Skeletal muscle satellite cell (primary cell): ENCODE data around the gene KCNK15.

ENCODE experiments used
- H3K27me3 ChIP-seq: 2 replicates; pipeline ENCODE4 v1.7.0; 2013; ENCODE audit warnings: low read length; ENCODE audit not compliant: control insufficient read depth, insufficient read depth
- H3K36me3 ChIP-seq: 2 replicates; pipeline ENCODE4 v1.7.0; 2013; ENCODE audit warnings: mild to moderate bottlenecking, control low read depth, low read length; ENCODE audit not compliant: insufficient read depth
- H3K4me1 ChIP-seq: 2 replicates; pipeline ENCODE4 v1.7.0; 2013; ENCODE audit warnings: low read length; ENCODE audit not compliant: control insufficient read depth, insufficient read depth
- H3K4me2 ChIP-seq: 2 replicates; pipeline ENCODE4 v1.7.0; 2013; ENCODE audit warnings: mild to moderate bottlenecking, low read length
- H3K4me3 ChIP-seq: 2 replicates; pipeline ENCODE4 v1.7.0; 2013; ENCODE audit warnings: low read length
- H3K9ac ChIP-seq: 2 replicates; pipeline ENCODE4 v1.7.0; 2013; ENCODE audit warnings: mild to moderate bottlenecking, low read depth, low read length, moderate library complexity
- H3K9me3 ChIP-seq: replicated peaks from 2 replicates; pipeline ENCODE4 v1.7.0; 2013; ENCODE audit warnings: mild to moderate bottlenecking, control low read depth, low read length

Gene KCNK15

DNA sequence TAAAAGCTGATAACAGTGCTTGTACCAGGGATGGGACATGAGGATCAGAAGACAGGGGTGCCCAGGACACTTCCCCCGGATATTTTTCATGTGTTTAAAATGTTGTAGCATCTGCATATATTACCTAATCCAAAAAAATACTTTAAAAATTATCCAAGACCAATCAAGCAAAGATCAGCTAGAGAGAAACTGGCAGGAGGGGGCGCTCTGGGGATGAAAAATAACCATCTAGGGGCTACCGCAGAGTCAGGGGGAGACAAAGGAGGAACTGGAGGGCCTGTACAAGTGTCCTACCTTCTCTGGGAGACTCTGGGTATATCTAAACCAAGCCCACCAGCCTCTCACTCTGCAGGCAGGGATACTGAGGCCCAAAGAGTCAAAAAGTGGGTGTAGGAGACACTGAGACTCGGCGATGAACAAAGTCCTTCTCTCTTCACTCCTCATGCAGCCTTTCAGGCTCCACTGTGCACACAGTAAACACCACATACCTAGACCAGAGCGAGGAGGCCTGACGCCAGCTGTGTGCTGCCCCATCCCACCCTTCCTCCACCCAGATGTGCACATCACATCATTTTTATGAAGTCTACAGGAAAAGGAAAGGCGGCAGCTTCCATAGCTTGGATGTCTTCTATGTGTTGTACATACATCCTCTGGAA lies 54.9 kb downstream of the KCNK15 start:
- Histone ChIP-seq H3K27me3 (peaks cover 71% of the 10 kb centered on the region), H3K4me3 (no peak overlapping the region)

More for the DNA sequence above, 54.9 kb downstream of the KCNK15 start:
- Histone ChIP-seq H3K36me3 (no peaks in the 10 kb centered on the region), H3K9ac (no peak overlapping the region), H3K4me1 (no peaks in the 10 kb centered on the region), H3K9me3 (no peaks in the 10 kb centered on the region), H3K4me2 (no peak overlapping the region)
